ENCODE results near the gene TRNT1.

The TRNT1 gene

GRCh38 chr3:3110749-3111361 is 15.9 kb upstream of the TRNT1 start:
- no peak for DNase-seq (ENCODE audit: low read depth)

GRCh38 chr3:3113042-3113709 is 13.6 kb upstream of the TRNT1 start:
- no peak for DNase-seq (ENCODE audit: low read depth)

GRCh38 chr3:3117651-3118050 is 9.1 kb upstream of the TRNT1 start:
- no peak for DNase-seq (ENCODE audit: low read depth)

GRCh38 chr3:3119393-3119851 is 7.3 kb upstream of the TRNT1 start:
- DNase-seq (ENCODE audit: low read depth): no peak

- DNase-seq (ENCODE audit: low read depth): no peak
These were observed 763 bp upstream of the TRNT1 start for GRCh38 chr3:3125977-3126376.

DNA sequence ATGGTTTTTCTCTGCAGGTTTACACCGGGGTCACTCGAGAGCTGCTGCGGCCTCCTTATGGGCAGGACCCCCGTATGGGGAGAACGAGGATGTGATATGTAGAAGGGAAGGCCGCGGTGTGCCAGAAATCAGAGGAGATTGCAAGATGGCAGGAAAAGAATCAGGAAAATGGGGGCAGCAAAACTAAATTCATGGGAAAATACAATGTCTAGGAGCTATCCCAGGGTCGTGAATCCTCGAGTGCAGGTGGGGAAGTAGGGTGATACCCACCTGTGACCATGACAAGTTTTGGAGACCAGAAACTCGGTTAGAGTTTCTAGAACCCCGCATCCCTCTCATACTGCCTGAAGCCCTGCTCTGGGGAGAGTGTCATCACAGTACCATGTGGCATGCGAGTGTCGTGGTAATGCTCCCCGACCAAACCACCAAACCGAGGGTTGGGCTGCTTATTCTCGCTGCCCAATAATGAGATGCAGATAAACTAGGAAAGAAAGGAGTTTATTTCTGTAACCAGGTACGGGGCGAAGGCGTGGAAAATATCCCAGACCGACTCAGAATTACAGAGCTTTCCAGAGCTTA is 781 bp downstream of the TRNT1 start:
- DNase-seq (ENCODE audit: low read depth): no peak

DNA sequence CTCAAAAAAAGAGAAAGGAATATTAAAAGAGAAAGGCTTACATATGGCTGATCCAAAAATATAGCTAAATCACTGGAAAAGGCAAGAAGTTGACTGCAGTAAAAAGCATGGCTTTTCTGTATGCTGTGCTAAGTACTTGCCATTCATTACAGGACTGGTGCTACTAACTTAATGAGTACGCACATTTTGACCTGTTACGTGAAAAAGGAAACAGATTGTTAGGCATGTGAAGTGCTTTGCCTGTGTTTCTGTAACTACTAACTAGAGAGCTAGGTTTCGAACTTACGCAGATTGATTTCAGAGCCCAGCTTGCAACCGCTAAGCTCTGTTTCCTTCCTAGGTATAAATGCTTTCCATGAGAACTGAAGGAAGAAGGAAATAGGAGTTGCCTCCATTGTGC is 2.8 kb downstream of the TRNT1 start:
- no peak for DNase-seq (ENCODE audit: low read depth)

DNA sequence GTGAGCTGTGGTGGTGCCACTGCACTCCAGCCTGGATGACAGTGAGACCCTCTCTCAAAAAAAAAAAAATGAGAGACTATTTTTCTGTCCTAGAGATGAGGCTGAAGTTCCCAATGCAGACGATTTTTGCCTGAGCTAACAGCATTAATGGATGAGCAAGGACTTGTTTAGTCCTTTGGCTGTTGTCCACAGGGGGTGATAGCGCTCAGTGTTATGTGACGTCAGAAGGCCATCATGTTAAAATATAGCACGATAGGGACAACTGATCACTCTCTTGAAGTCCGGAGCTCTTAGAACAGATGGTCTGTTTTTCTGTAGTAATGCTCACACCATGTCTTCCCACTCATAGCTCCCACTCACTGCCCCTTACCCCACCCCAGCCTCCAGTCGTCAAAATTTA is 6.8 kb downstream of the TRNT1 start:
- DNase-seq (ENCODE audit: low read depth): no peak

DNA sequence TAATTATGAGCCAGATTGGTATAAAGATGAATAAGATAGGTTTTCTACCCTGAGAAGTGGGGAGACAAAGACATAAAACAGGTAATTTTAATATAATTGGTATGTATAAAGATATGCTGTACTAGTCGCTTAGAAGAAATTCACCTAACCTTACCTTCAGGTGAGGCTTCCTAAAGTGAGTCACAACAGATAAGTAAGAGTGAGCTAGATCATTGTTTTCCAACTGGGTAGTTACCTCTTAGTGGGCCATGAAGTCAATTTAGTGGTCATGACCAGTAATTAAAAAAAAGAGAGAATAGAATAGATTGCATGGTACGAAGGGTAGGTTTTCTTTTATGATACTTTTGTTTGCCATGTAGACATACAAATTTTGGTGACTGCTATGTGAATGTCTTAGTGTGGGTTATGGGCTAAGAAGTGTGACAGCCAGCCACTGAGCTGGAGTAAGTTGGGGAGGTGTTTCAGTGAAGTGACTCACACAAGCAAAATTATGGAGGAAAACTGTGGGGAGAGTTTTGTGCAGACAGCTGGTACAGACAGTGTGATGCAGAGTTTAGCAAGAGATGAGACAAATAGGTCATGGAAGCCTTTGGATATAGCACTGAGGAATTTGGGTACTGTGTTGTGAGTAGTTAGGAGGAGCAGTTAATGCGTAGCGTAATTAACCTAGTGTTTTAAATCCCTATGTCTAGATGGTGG is 8.2 kb downstream of the TRNT1 start:
- no peak for DNase-seq (ENCODE audit: low read depth)

DNA sequence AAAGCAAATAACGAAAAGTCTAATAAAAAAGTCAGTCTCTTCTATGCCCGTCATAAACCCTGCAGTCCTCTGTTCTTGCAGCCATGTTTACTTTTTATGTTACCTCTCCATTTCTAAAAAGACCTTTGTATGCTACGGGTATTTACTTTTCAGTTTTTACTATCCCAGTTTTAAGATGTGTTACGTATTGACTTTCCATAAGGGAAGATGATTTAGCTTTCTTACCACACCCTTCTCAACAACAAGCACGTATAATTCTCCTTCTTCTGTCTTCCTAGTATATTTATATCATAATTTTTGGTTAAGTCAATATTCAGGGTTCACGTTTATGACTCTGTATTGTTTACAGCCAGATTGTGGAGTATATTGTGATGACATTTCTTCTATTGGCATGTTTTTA is 10.8 kb downstream of the TRNT1 start:
- DNase-seq (ENCODE audit: low read depth): no peak

- no peak for DNase-seq (ENCODE audit: low read depth)
These were observed 15.2 kb downstream of the TRNT1 start for GRCh38 chr3:3141939-3142338.

GRCh38 chr3:3145831-3146230 is 19.1 kb downstream of the TRNT1 start:
- no peak for DNase-seq (ENCODE audit: low read depth)

DNA sequence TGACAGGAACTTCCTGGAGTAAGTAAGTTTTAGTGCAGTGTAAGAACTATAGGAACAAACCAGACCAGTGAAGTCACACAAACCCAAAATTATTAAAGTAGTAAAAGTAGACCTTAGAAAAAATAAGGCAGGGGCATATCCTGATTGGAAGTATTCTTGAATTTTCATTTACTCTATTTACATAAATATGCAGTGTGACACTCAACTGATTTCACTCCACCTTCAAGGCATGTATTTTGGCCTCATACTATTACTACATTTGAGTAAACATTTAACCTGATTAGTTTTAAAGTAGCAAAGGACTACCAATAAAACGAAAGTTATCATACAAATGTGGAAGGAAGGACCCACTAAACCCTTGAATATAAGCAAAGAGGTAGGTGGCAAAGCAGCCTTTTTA is 22.8 kb downstream of the TRNT1 start:
- DNase-seq (ENCODE audit: low read depth): no peak

DNA sequence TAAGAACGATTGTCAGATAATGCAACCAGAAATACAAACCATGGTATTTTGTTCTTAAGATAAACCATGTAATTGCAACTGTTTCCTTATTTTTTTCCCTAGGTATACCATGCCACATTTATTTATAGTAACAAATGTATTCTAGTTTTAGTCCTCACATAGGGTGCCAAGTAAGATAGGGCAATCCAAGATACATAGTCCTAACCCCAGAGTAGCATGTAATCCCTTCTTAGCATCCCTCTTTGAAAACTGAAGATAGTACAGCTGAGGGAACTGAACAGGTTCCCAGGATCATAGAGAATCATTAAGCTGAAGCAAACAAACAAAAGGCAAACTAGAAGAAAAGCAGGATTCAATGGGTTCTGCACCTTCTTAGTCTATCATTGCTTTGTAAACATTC is 24.8 kb downstream of the TRNT1 start:
- no peak for DNase-seq (ENCODE audit: low read depth)

DNA sequence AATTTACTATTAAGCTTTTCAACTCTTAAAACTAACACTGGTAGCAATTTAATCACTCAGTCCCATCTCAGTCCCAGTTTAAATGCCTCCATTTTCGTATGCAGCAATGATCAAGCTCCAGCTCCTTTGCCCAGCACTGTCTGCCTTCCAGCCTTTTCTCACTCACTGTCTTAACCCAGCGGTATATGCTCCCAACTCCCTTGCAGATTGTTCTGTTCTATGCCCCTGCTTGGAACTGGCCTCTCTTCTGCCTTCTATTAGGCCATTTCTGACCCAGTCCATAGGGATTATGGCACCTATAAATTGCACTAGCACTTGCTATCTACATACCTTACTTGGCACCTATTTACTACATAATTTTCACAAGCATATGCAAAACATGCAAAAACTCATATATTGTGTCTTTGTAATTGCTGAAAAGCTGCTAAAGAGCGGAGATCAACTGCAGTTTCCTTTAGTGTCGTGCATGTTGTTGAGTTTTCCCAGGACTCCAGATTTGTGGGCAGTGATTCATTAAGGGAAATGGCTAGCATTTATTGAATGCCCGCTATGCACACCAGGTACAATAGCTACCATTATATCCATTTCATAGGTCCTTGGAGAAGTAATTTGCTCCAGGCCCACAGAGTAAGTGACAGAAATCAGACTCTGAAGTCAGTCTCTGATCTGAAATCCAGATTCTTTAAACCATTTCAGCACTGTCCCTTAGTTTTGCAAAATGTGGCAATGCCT is 28.3 kb downstream of the TRNT1 start:
- DNase-seq (ENCODE audit: low read depth): no peak

DNA sequence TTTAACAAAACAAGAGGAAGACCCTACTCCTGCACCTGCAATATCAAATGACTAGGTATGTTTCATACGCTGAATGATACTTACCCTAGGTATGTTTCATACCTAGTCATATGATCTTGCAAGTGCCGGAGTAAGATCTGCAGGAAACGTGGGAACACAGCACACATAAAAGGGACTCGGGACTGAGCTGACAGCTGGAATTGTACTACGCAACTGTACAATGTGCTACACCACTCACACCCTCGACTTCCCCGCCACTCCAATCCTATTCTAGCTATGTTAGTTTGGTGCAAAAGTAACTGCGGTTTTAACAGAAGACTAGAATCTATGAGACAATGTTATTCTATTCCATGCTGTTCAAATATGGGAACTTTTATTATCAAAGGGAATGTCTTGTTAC is 30.7 kb downstream of the TRNT1 start:
- no peak for DNase-seq (ENCODE audit: low read depth)

- no peak for DNase-seq (ENCODE audit: low read depth)
These were observed 34.1 kb downstream of the TRNT1 start for GRCh38 chr3:3160826-3161225.

DNA sequence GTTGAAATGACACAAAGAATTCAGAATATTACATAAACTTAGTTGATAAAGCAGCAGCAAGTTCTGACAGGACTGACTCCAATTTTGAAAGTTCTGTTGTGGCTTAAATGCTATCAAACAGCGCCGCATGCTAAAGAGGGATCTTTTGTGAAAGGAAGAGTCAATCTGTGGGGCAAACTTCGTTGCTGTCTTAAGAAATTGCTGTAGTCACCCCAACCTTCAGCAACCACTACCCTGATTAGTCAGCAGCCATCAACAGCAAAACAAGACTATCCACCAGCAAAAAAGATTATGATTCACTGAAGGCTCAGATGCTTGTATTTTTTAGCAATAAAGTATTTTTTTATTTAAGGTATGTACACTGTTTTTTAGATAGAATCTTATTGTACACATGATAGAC is 38.5 kb downstream of the TRNT1 start:
- DNase-seq (ENCODE audit: low read depth): no peak

- DNase-seq (ENCODE audit: low read depth): no peak
These were observed 38.9 kb downstream of the TRNT1 start for GRCh38 chr3:3165650-3166049.

- peak; percentile 13 for DNase-seq (ENCODE audit: low read depth)
These were observed 44.3 kb downstream of the TRNT1 start for GRCh38 chr3:3170998-3171397.

GRCh38 chr3:3172627-3173026 is 45.9 kb downstream of the TRNT1 start:
- DNase-seq (ENCODE audit: low read depth): no peak

DNA sequence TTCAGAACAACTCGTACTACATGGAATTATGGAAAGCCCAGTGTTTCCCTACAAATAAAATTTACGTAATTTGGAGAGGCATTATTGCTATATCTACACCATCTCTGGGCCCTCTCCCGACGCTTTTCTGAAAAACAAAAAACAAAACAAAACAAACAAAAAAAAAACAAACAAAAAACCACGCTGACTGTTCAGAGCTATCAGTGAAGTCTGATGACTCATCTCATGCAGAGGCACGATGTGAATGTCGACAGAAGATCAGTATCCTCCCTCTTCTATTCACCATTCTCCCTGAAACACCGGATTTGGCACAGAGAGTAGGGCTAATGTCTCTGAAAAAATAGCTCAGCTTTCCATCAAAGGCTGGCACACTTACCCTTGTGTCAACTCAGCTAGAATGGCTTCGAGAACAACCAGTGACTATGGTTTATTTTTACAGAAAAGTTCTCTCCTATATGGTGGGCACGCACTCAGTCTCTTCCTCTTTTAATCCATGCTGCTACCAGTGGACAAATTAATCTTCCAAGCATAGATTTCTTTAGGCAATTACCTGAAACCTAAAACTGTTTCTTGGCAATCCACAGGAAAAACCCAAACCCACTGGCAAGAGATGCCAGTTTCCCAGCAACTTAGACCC is 51.2 kb downstream of the TRNT1 start:
- DNase-seq (ENCODE audit: low read depth): no peak

Data from fibroblast of the conjunctiva (primary cell).